Measurements from ENCODE around the gene METTL3. TPM values are rescaled to one million over a fixed set of nuclear protein-coding genes. Genes with fewer than 3 reads are reported as not detected.

METTL3 gene
- total and polyA plus RNA-seq, 2 donors (not counting 1 experiment from before 2014, with no cell fraction given): 39.2 to 59.9 TPM

- no peaks in the 10 kb centered on the region for H3K79me2 ChIP-seq (ENCODE audit: control insufficient read depth, insufficient read depth, low read length)
- peak overlapping the region; percentile 66 for H3K4me2 ChIP-seq (ENCODE audit: extremely low read depth, insufficient read depth, low read length)
- H3K9me3 ChIP-seq (ENCODE audit: control insufficient read depth, insufficient read depth, low read depth, low read length): no peaks in the 10 kb centered on the region
- DNase-seq (ENCODE audit: low read depth in 2 of 2): no peak
- no peaks in the 10 kb centered on the region for H3K27me3 ChIP-seq (ENCODE audit: control insufficient read depth, insufficient read depth, low read length)
- no peaks in the 10 kb centered on the region for H3K4me1 ChIP-seq (ENCODE audit: control insufficient read depth, extremely low read depth, insufficient read depth, low read length)
- no peak overlapping the region for H3K9ac ChIP-seq (ENCODE audit: insufficient read depth, low read length)
- TF ChIP-seq, protein P1, sequence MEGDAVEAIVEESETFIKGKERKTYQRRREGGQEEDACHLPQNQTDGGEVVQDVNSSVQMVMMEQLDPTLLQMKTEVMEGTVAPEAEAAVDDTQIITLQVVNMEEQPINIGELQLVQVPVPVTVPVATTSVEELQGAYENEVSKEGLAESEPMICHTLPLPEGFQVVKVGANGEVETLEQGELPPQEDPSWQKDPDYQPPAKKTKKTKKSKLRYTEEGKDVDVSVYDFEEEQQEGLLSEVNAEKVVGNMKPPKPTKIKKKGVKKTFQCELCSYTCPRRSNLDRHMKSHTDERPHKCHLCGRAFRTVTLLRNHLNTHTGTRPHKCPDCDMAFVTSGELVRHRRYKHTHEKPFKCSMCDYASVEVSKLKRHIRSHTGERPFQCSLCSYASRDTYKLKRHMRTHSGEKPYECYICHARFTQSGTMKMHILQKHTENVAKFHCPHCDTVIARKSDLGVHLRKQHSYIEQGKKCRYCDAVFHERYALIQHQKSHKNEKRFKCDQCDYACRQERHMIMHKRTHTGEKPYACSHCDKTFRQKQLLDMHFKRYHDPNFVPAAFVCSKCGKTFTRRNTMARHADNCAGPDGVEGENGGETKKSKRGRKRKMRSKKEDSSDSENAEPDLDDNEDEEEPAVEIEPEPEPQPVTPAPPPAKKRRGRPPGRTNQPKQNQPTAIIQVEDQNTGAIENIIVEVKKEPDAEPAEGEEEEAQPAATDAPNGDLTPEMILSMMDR (conservative IDR thresholded peaks at IDR 0.05 in 1 of 2, IDR thresholded peaks at IDR 0.05 in 1 of 2; ENCODE audit: low read depth in 1 of 2, low read length in 2 of 2): no peak
- no peak for TF ChIP-seq EZH2 (IDR thresholded peaks at IDR 0.05; ENCODE audit: low read length, missing control alignments)
- no peak overlapping the region for H2AFZ ChIP-seq (ENCODE audit: low read length)
- no peaks in the 10 kb centered on the region for H4K20me1 ChIP-seq (ENCODE audit: control insufficient read depth, extremely low read depth, insufficient read depth, low read length)
- H3K4me3 ChIP-seq (replicated peaks in 1 of 4; ENCODE audit: control extremely low read depth in 1 of 4, insufficient read depth in 1 of 4, low read depth in 3 of 4, low read length in 4 of 4): peak overlapping the region; percentile 19 to 71 (median 56)
- no peaks in the 10 kb centered on the region for H3K36me3 ChIP-seq (ENCODE audit: control insufficient read depth, insufficient read depth, low read length)
- no peak overlapping the region for H3K27ac ChIP-seq (ENCODE audit: insufficient read depth, low read length)
These were observed 13.7 kb upstream of the METTL3 start for GRCh38 chr14:21524575-21525490.

DNA sequence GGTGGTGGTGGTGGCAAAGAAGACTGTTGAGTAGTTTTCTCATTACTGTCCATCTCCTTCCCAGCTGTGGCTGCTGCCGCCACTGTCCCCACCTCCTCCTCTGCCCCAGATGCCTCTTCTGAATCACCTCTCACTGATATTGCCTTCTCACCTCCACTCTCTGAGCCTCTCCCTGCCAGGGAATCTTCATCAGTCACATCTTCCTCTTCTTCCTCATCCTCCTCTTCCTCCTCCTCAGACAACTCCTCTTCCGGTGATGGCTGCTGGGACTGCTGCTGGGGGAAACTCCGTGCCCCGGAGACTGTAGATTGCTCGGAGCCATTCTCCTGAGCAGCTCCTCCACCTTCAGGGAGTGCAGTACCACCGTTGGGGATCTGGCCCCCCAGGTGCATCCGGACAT lies 12.1 kb upstream of the METTL3 start:
- Histone ChIP-seq H3K79me2 (ENCODE audit: control insufficient read depth, insufficient read depth, low read length) (no peaks in the 10 kb centered on the region), H3K4me2 (ENCODE audit: extremely low read depth, insufficient read depth, low read length) (no peak overlapping the region), H4K20me1 (ENCODE audit: control insufficient read depth, extremely low read depth, insufficient read depth, low read length) (no peaks in the 10 kb centered on the region), H3K9me3 (ENCODE audit: control insufficient read depth, insufficient read depth, low read depth, low read length) (no peaks in the 10 kb centered on the region), H3K4me1 (ENCODE audit: control insufficient read depth, extremely low read depth, insufficient read depth, low read length) (no peaks in the 10 kb centered on the region), H3K9ac (ENCODE audit: insufficient read depth, low read length) (no peak overlapping the region), H3K27ac (ENCODE audit: insufficient read depth, low read length) (no peak overlapping the region), H3K27me3 (ENCODE audit: control insufficient read depth, insufficient read depth, low read length) (no peaks in the 10 kb centered on the region), H3K4me3 (replicated peaks in 1 of 4; ENCODE audit: control extremely low read depth in 1 of 4, insufficient read depth in 1 of 4, low read depth in 3 of 4, low read length in 4 of 4) (no peak overlapping the region), H2AFZ (ENCODE audit: low read length) (no peak overlapping the region), H3K36me3 (ENCODE audit: control insufficient read depth, insufficient read depth, low read length) (no peaks in the 10 kb centered on the region)
- TF ChIP-seq EZH2 (IDR thresholded peaks at IDR 0.05; ENCODE audit: low read length, missing control alignments): no peak
- TF ChIP-seq, protein P1 (conservative IDR thresholded peaks at IDR 0.05 in 1 of 2, IDR thresholded peaks at IDR 0.05 in 1 of 2; ENCODE audit: low read depth in 1 of 2, low read length in 2 of 2): no peak
- no peak for DNase-seq (ENCODE audit: low read depth in 2 of 2)

- Histone ChIP-seq H3K9ac (ENCODE audit: insufficient read depth, low read length) (no peak overlapping the region), H3K4me1 (ENCODE audit: control insufficient read depth, extremely low read depth, insufficient read depth, low read length) (no peaks in the 10 kb centered on the region), H3K4me2 (ENCODE audit: extremely low read depth, insufficient read depth, low read length) (no peak overlapping the region), H2AFZ (ENCODE audit: low read length) (no peak overlapping the region), H3K4me3 (replicated peaks in 1 of 4; ENCODE audit: control extremely low read depth in 1 of 4, insufficient read depth in 1 of 4, low read depth in 3 of 4, low read length in 4 of 4) (no peak overlapping the region), H3K27ac (ENCODE audit: insufficient read depth, low read length) (no peak overlapping the region), H3K79me2 (ENCODE audit: control insufficient read depth, insufficient read depth, low read length) (no peaks in the 10 kb centered on the region), H4K20me1 (ENCODE audit: control insufficient read depth, extremely low read depth, insufficient read depth, low read length) (no peaks in the 10 kb centered on the region), H3K9me3 (ENCODE audit: control insufficient read depth, insufficient read depth, low read depth, low read length) (no peaks in the 10 kb centered on the region), H3K36me3 (ENCODE audit: control insufficient read depth, insufficient read depth, low read length) (no peaks in the 10 kb centered on the region), H3K27me3 (ENCODE audit: control insufficient read depth, insufficient read depth, low read length) (no peaks in the 10 kb centered on the region)
- no peak for TF ChIP-seq EZH2 (IDR thresholded peaks at IDR 0.05; ENCODE audit: low read length, missing control alignments)
- TF ChIP-seq, protein P1 (conservative IDR thresholded peaks at IDR 0.05 in 1 of 2, IDR thresholded peaks at IDR 0.05 in 1 of 2; ENCODE audit: low read depth in 1 of 2, low read length in 2 of 2): no peak
- peak; percentile 50 to 86 for DNase-seq (ENCODE audit: low read depth in 2 of 2)
These were observed 10.4 kb upstream of the METTL3 start for GRCh38 chr14:21521501-21521900.
